ENCODE measurements around the gene CLEC16A. TPM values are rescaled to one million over a fixed set of nuclear protein-coding genes. Genes with fewer than 3 reads are reported as not detected.

The CLEC16A gene
- polyA plus RNA-seq, 5 donors: 16.5 to 19.9 (median 18.6) TPM

- no peak for DNase-seq
These were observed 91.7 kb downstream of the CLEC16A start for GRCh38 chr16:11036040-11036439.

GRCh38 chr16:11036868-11037410 lies 92.6 kb downstream of the CLEC16A start:
- no peak for DNase-seq

- no peak for DNase-seq
These were observed 93.9 kb downstream of the CLEC16A start for GRCh38 chr16:11038305-11038704.

GRCh38 chr16:11038777-11039176 lies 94.4 kb downstream of the CLEC16A start:
- DNase-seq: no peak

GRCh38 chr16:11039726-11040125 lies 95.4 kb downstream of the CLEC16A start:
- no peak for DNase-seq

GRCh38 chr16:11042191-11042590 lies 97.8 kb downstream of the CLEC16A start:
- DNase-seq: no peak

GRCh38 chr16:11045441-11045840 lies 101.1 kb downstream of the CLEC16A start:
- no peak for DNase-seq

GRCh38 chr16:11045846-11046245 lies 101.5 kb downstream of the CLEC16A start:
- DNase-seq: no peak

GRCh38 chr16:11046382-11046931 lies 102.1 kb downstream of the CLEC16A start:
- DNase-seq: no peak

- DNase-seq: peak; percentile 41 to 42
These were observed 102.7 kb downstream of the CLEC16A start for GRCh38 chr16:11047057-11047456.

GRCh38 chr16:11047939-11048800 lies 103.8 kb downstream of the CLEC16A start:
- no peak for DNase-seq

- DNase-seq: no peak
These were observed 105.2 kb downstream of the CLEC16A start for GRCh38 chr16:11049396-11050059.

- DNase-seq: no peak
These were observed 106.2 kb downstream of the CLEC16A start for GRCh38 chr16:11050536-11050935.

- DNase-seq: no peak
These were observed 106.6 kb downstream of the CLEC16A start for GRCh38 chr16:11050944-11051343.

- no peak for DNase-seq
These were observed 107.1 kb downstream of the CLEC16A start for GRCh38 chr16:11051430-11051829.

GRCh38 chr16:11051879-11052808 lies 107.8 kb downstream of the CLEC16A start:
- no peak for DNase-seq

- DNase-seq: no peak
These were observed 109.6 kb downstream of the CLEC16A start for GRCh38 chr16:11053916-11054460.

GRCh38 chr16:11056090-11056992 lies 112.0 kb downstream of the CLEC16A start:
- DNase-seq: no peak

GRCh38 chr16:11056993-11057649 lies 112.8 kb downstream of the CLEC16A start:
- DNase-seq: no peak
